Sigmoid colon (tissue), 4 donors: ENCODE results near the gene ARHGAP22.

ENCODE experiments used
- EP300 ChIP-seq, 4 donors: sonication (generic); formaldehyde crosslinking; IDR thresholded peaks; one replicate each; pipeline ENCODE4 v1.6.1; 2017; ENCODE audit warnings: antibody characterized with exemption in 4 of 4
- POLR2A ChIP-seq, 2 donors: fragments of 450-650 bp; IDR thresholded peaks; one replicate each; pipeline ENCODE4 v1.6.1; 2016; ENCODE audit warnings: antibody characterized with exemption in 2 of 2, mild to moderate bottlenecking in 2 of 2, moderate library complexity in 2 of 2
- POLR2AphosphoS5 ChIP-seq, 4 donors: sonication (generic); formaldehyde crosslinking; IDR thresholded peaks; one replicate each; pipeline ENCODE4 v1.6.1; 2017; ENCODE audit warnings: antibody characterized with exemption in 4 of 4
- TF ChIP-seq, protein P1 (sequence below), 4 experiments: fragments of 450-650 bp in 3 of 4; fragments of 200-600 bp in 1 of 4; IDR thresholded peaks; one replicate each; pipeline ENCODE4 v1.5.1; 2016 to 2019; ENCODE audit warnings: antibody characterized with exemption in 4 of 4, mild to moderate bottlenecking in 3 of 4, moderate library complexity in 2 of 4

DNA sequence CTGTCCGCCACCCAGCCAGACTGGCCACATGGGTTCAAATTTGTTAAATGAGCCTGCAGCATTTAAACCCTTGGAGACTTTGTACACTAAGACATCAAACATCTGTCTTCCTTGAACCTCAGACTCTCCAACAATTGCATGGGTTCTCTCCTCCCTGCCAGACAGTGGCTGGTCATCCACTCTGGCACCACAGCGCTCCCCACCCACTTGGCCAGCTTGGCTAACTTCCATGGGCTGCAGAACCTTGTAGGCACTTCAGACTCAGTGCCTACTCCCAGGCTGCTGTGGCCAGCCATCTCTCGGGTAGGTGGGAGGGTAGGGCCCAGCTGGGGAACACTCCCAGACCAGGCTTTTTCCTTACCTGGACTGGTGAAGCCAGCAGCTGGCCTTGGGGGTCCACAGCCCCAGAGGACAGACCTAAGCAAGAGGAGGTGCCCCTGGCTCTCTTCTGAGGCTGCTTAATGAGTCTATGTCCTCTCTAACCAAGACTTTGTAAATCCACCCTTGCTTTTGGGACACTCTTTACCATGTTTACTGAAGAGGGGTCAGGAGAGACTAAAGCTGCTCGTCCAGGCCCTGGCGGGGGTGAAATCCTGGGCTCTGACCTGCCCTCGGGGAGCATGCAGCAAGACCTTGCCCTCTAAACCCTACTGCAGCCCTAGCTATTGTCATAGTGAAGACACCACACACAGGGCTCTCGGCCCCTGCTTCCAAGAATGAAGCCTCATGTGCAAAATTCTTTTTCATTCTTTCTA, 82.7 kb downstream of the ARHGAP22 start:
- TF ChIP-seq, protein P1, sequence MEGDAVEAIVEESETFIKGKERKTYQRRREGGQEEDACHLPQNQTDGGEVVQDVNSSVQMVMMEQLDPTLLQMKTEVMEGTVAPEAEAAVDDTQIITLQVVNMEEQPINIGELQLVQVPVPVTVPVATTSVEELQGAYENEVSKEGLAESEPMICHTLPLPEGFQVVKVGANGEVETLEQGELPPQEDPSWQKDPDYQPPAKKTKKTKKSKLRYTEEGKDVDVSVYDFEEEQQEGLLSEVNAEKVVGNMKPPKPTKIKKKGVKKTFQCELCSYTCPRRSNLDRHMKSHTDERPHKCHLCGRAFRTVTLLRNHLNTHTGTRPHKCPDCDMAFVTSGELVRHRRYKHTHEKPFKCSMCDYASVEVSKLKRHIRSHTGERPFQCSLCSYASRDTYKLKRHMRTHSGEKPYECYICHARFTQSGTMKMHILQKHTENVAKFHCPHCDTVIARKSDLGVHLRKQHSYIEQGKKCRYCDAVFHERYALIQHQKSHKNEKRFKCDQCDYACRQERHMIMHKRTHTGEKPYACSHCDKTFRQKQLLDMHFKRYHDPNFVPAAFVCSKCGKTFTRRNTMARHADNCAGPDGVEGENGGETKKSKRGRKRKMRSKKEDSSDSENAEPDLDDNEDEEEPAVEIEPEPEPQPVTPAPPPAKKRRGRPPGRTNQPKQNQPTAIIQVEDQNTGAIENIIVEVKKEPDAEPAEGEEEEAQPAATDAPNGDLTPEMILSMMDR (IDR thresholded peaks at IDR 0.05) = no peak
- TF ChIP-seq POLR2A (IDR thresholded peaks at IDR 0.05) (no peak), EP300 (IDR thresholded peaks at IDR 0.05) (no peak), POLR2AphosphoS5 (IDR thresholded peaks at IDR 0.05) (no peak)
